Hepatocyte (in vitro differentiated cells): ENCODE results near the gene MAPK13. TPM values are rescaled to one million over a fixed set of nuclear protein-coding genes. Genes with fewer than 3 reads are reported as not detected.
"Not testable (repeated sequence)": the region's sequence is repeated elsewhere in the genome, so short reads cannot be mapped to it uniquely, and the experiment has no call there.

Experiments used
- DNase-seq: peaks from one replicate; pipeline ENCODE4 v3.0.0-alpha.2; 2016; ENCODE audit warnings: low spot score
- H2AFZ ChIP-seq: fragments of 200-600 bp; sonication (generic); 2 replicates; pipeline ENCODE4 v1.6.0; 2016; ENCODE audit warnings: antibody characterized with exemption, mild to moderate bottlenecking
- H3K27ac ChIP-seq: fragments of 200-600 bp; sonication (generic); 2 replicates; pipeline ENCODE4 v1.5.1; 2016; ENCODE audit warnings: mild to moderate bottlenecking
- H3K27me3 ChIP-seq: fragments of 200-600 bp; sonication (generic); 2 replicates; pipeline ENCODE4 v1.6.1; 2016
- H3K36me3 ChIP-seq: fragments of 200-600 bp; sonication (generic); replicated peaks from 2 replicates; pipeline ENCODE4 v1.5.1; 2016; ENCODE audit warnings: low read depth; ENCODE audit not compliant: insufficient read depth
- H3K4me1 ChIP-seq: fragments of 200-600 bp; sonication (generic); 2 replicates; pipeline ENCODE4 v1.5.1; 2016; ENCODE audit warnings: mild to moderate bottlenecking, moderate library complexity; ENCODE audit not compliant: insufficient read depth
- H3K4me2 ChIP-seq: fragments of 200-600 bp; sonication (generic); 2 replicates; pipeline ENCODE4 v1.6.0; 2016
- H3K4me3 ChIP-seq: fragments of 200-600 bp; sonication (generic); 2 replicates; pipeline ENCODE4 v1.5.1; 2016; ENCODE audit warnings: mild to moderate bottlenecking
- H3K79me2 ChIP-seq: fragments of 200-600 bp; sonication (generic); 2 replicates; pipeline ENCODE4 v1.6.0; 2017; ENCODE audit warnings: mild to moderate bottlenecking
- H3K9me2 ChIP-seq: fragments of 200-600 bp; sonication (generic); replicated peaks from 2 replicates; pipeline ENCODE4 v1.6.0; 2017; ENCODE audit warnings: mild to moderate bottlenecking; ENCODE audit not compliant: insufficient read depth
- H3K9me3 ChIP-seq: fragments of 200-600 bp; sonication (generic); 2 replicates; pipeline ENCODE4 v1.5.1; 2016; ENCODE audit warnings: low read depth, mild to moderate bottlenecking
- H4K20me1 ChIP-seq: fragments of 200-600 bp; sonication (generic); 2 replicates; pipeline ENCODE4 v1.6.0; 2016; ENCODE audit warnings: mild to moderate bottlenecking; ENCODE audit not compliant: insufficient read depth, poor library complexity, severe bottlenecking
- CTCF ChIP-seq: fragments of 200-600 bp; sonication (generic); IDR thresholded peaks from 2 replicates; pipeline ENCODE4 v1.5.1; 2016; ENCODE audit warnings: antibody characterized with exemption, mild to moderate bottlenecking; ENCODE audit not compliant: poor library complexity
- EZH2 ChIP-seq: fragments of 200-600 bp; sonication (generic); IDR thresholded peaks from 2 replicates; pipeline ENCODE4 v1.6.1; 2016; ENCODE audit warnings: antibody characterized with exemption, mild to moderate bottlenecking, borderline replicate concordance
- EZH2phosphoT487 ChIP-seq: fragments of 200-600 bp; sonication (generic); IDR thresholded peaks from one replicate; pipeline ENCODE4 v1.6.1; 2018; ENCODE audit warnings: antibody characterized with exemption, mild to moderate bottlenecking, low read depth, moderate library complexity; ENCODE audit not compliant: unreplicated experiment, severe bottlenecking
- WGBS: methylation state at CpG from one replicate; pipeline ENCODE4 v1.1.6; 2016; ENCODE audit warnings: low lambda C conversion rate; ENCODE audit errors: missing lambda C conversion rate; 5-methylcytosine and 5-hydroxymethylcytosine counted together
- polyA plus RNA-seq: library from polyadenylated mRNA; unstranded; fragments of >200 nt; fragmentation: Nextera tagmentation; extraction: Ambion mirVana; gene quantifications from 2 replicates; pipeline ENCODE4 v1.2.1, GENCODE V29; 2016
- total RNA-seq: library from RNA; depleted of rRNA; stranded (reverse); fragments of >200 nt; gene quantifications from 2 replicates; pipeline ENCODE4 v1.2.3, GENCODE V29; 2014

Gene MAPK13
- total RNA-seq (41.2 and 43.6 TPM in 2 replicates), polyA plus RNA-seq (47.6 and 50.2 TPM in 2 replicates)

- DNase-seq, result peak; percentile 83
- Histone ChIP-seq H2AFZ (peak within 1 kb of the TSS; percentile 69), H3K27ac (peak within 1 kb of the TSS; percentile 100), H3K36me3 (no peaks in the 10 kb centered on the region), H3K9me2 (no peaks in the 10 kb centered on the region), H3K4me3 (peak within 1 kb of the TSS; percentile 55), H3K79me2 (peaks cover 15% of the 10 kb centered on the region), H3K4me1 (peaks cover 29% of the 10 kb centered on the region), H4K20me1 (no peaks in the 10 kb centered on the region), H3K9me3 (no peaks in the 10 kb centered on the region), H3K27me3 (no peaks in the 10 kb centered on the region), H3K4me2 (peak within 1 kb of the TSS; percentile 84)
- 6% methylated on average over 42 of the region's 59 CpGs for WGBS
- no peak for TF ChIP-seq EZH2
- TF ChIP-seq CTCF, result no peak
- no peak for TF ChIP-seq EZH2phosphoT487
Measured at GRCh38 chr6:36129941-36130666, at the start of gene MAPK13. MAPK13 (plus strand) TSS chr6:36130513; CDS start chr6:36130583, 70 bp downstream.

GRCh38 chr6:36082318-36082717 is 48.0 kb upstream of the MAPK13 start:
- Histone ChIP-seq H3K79me2 (peaks cover 29% of the 10 kb centered on the region), H3K36me3 (no peaks in the 10 kb centered on the region), H3K9me2 (no peaks in the 10 kb centered on the region), H3K4me1 (no peaks in the 10 kb centered on the region), H2AFZ (no peak overlapping the region), H4K20me1 (no peaks in the 10 kb centered on the region), H3K9me3 (peaks cover 6% of the 10 kb centered on the region), H3K4me3 (no peak overlapping the region), H3K4me2 (no peak overlapping the region), H3K27me3 (no peaks in the 10 kb centered on the region), H3K27ac (no peak overlapping the region)
- TF ChIP-seq EZH2 (no peak), EZH2phosphoT487 (no peak), CTCF (no peak)
- DNase-seq, result no peak
- WGBS, result 100% methylated on average over 1 of the region's 1 CpG

- H2AFZ ChIP-seq, result no peak overlapping the region
- no peak overlapping the region for H3K4me3 ChIP-seq
- peaks cover 10% of the 10 kb centered on the region for H3K9me3 ChIP-seq
- 87% methylated on average over 3 of the region's 3 CpGs for WGBS
- no peaks in the 10 kb centered on the region for H4K20me1 ChIP-seq
- no peak overlapping the region for H3K4me2 ChIP-seq
- H3K4me1 ChIP-seq, result no peaks in the 10 kb centered on the region
- no peak overlapping the region for H3K27ac ChIP-seq
- TF ChIP-seq EZH2phosphoT487 (no peak), EZH2 (no peak), CTCF (no peak)
- no peaks in the 10 kb centered on the region for H3K27me3 ChIP-seq
- peaks cover 29% of the 10 kb centered on the region for H3K79me2 ChIP-seq
- no peaks in the 10 kb centered on the region for H3K9me2 ChIP-seq
- DNase-seq, result no peak
- H3K36me3 ChIP-seq, result no peaks in the 10 kb centered on the region
Measured at GRCh38 chr6:36083446-36083845, 46.9 kb upstream of the MAPK13 start.

DNA sequence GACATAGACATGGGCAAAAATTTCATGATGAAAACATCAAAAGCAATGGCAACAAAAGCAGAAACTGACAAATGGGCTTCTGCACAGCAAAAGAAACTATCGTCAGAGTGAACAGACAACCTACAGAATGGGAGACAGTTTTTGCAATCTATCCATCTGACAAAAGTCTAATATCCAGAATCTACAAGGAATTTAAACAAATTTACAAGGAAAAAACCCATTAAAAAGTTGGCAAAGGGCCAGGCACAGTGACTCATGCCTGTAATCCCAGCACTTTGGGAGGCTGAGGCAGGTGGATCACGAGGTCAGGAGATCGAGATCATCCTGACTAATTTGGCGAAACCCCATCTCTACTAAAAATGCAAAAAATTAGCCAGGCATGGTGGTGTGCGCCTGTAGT is 42.1 kb upstream of the MAPK13 start:
- not testable (repeated sequence) for H3K9me2 ChIP-seq, DNase-seq, H3K4me2 ChIP-seq, H3K4me3 ChIP-seq, H3K27ac ChIP-seq, H3K79me2 ChIP-seq, H3K4me1 ChIP-seq, H3K9me3 ChIP-seq, H2AFZ ChIP-seq, H4K20me1 ChIP-seq, H3K27me3 ChIP-seq, H3K36me3 ChIP-seq
- WGBS, result 92% methylated on average over 5 of the region's 5 CpGs
